Measurements from ENCODE around the gene TRIM17. TPM values are rescaled to one million over a fixed set of nuclear protein-coding genes. Genes with fewer than 3 reads are reported as not detected.

Gene TRIM17
- polyA plus RNA-seq, 4 donors: 0.48 to 0.59 TPM; not detected in 2

- DNase-seq (no peak), FAIRE-seq (no peak)
- peaks cover 0 to 46% (median 0%) of the 10 kb centered on the region in 3 donors for H3K36me3 ChIP-seq (ENCODE audit: control insufficient read depth in 3 of 3, insufficient read depth in 2 of 3, low read depth in 1 of 3, low read length in 3 of 3)
- no peak overlapping the region for H3K4me3 ChIP-seq (ENCODE audit: low read depth in 1 of 3, low read length in 3 of 3)
- WGBS, 3 donors: 85 to 91% (median 87%) methylated on average over 4 of the region's 4 CpGs
- H3K27me3 ChIP-seq (ENCODE audit: control insufficient read depth in 3 of 3, insufficient read depth in 3 of 3, low read length in 3 of 3): no peaks in the 10 kb centered on the region
- peaks cover 0 to 11% (median 0%) of the 10 kb centered on the region in 3 donors for H3K4me1 ChIP-seq (ENCODE audit: control insufficient read depth in 3 of 3, insufficient read depth in 2 of 3, low read depth in 1 of 3, low read length in 2 of 3)
- no peak overlapping the region for H3K27ac ChIP-seq (ENCODE audit: low read depth in 1 of 3, low read length in 2 of 3)
- no peaks in the 10 kb centered on the region for H3K9me3 ChIP-seq (ENCODE audit: control insufficient read depth in 2 of 2, insufficient read depth in 1 of 2, low read depth in 1 of 2, low read length in 1 of 2)
Measured at GRCh38 chr1:228362884-228363450, 53.7 kb downstream of the TRIM17 start.

GRCh38 chr1:228362141-228362883 lies 54.3 kb downstream of the TRIM17 start:
- H3K4me3 ChIP-seq (ENCODE audit: low read depth in 1 of 3, low read length in 3 of 3): no peak overlapping the region
- peaks cover 0 to 5% (median 0%) of the 10 kb centered on the region in 3 donors for H3K4me1 ChIP-seq (ENCODE audit: control insufficient read depth in 3 of 3, insufficient read depth in 2 of 3, low read depth in 1 of 3, low read length in 2 of 3)
- H3K27me3 ChIP-seq (ENCODE audit: control insufficient read depth in 3 of 3, insufficient read depth in 3 of 3, low read length in 3 of 3): no peaks in the 10 kb centered on the region
- FAIRE-seq (no peak), DNase-seq (no peak)
- no peaks in the 10 kb centered on the region for H3K9me3 ChIP-seq (ENCODE audit: control insufficient read depth in 2 of 2, insufficient read depth in 1 of 2, low read depth in 1 of 2, low read length in 1 of 2)
- 78 to 83% (median 81%) methylated on average over 12 to 18 of the region's 18 CpGs for WGBS, 3 donors
- no peak overlapping the region for H3K27ac ChIP-seq (ENCODE audit: low read depth in 1 of 3, low read length in 2 of 3)
- peaks cover 0 to 45% (median 0%) of the 10 kb centered on the region in 3 donors for H3K36me3 ChIP-seq (ENCODE audit: control insufficient read depth in 3 of 3, insufficient read depth in 2 of 3, low read depth in 1 of 3, low read length in 3 of 3)

GRCh38 chr1:228361314-228362140 lies 55.1 kb downstream of the TRIM17 start:
- H3K4me3 ChIP-seq (ENCODE audit: low read depth in 1 of 3, low read length in 3 of 3): no peak overlapping the region
- FAIRE-seq (no peak), DNase-seq (no peak)
- 74 to 80% (median 77%) methylated on average over 25 to 26 of the region's 26 CpGs for WGBS, 3 donors
- no peaks in the 10 kb centered on the region for H3K4me1 ChIP-seq (ENCODE audit: control insufficient read depth in 3 of 3, insufficient read depth in 2 of 3, low read depth in 1 of 3, low read length in 2 of 3)
- no peaks in the 10 kb centered on the region for H3K9me3 ChIP-seq (ENCODE audit: control insufficient read depth in 2 of 2, insufficient read depth in 1 of 2, low read depth in 1 of 2, low read length in 1 of 2)
- no peaks in the 10 kb centered on the region for H3K27me3 ChIP-seq (ENCODE audit: control insufficient read depth in 3 of 3, insufficient read depth in 3 of 3, low read length in 3 of 3)
- peaks cover 0 to 37% (median 0%) of the 10 kb centered on the region in 3 donors for H3K36me3 ChIP-seq (ENCODE audit: control insufficient read depth in 3 of 3, insufficient read depth in 2 of 3, low read depth in 1 of 3, low read length in 3 of 3)
- no peak overlapping the region for H3K27ac ChIP-seq (ENCODE audit: low read depth in 1 of 3, low read length in 2 of 3)

- Histone ChIP-seq H3K27me3 (ENCODE audit: control insufficient read depth in 3 of 3, insufficient read depth in 3 of 3, low read length in 3 of 3) (no peaks in the 10 kb centered on the region), H3K4me3 (ENCODE audit: low read depth in 1 of 3, low read length in 3 of 3) (no peak overlapping the region), H3K9me3 (ENCODE audit: control insufficient read depth in 2 of 2, insufficient read depth in 1 of 2, low read depth in 1 of 2, low read length in 1 of 2) (no peaks in the 10 kb centered on the region), H3K36me3 (ENCODE audit: control insufficient read depth in 3 of 3, insufficient read depth in 2 of 3, low read depth in 1 of 3, low read length in 3 of 3) (peaks cover 0 to 33% (median 0%) of the 10 kb centered on the region in 3 donors), H3K4me1 (ENCODE audit: control insufficient read depth in 3 of 3, insufficient read depth in 2 of 3, low read depth in 1 of 3, low read length in 2 of 3) (no peaks in the 10 kb centered on the region), H3K27ac (ENCODE audit: low read depth in 1 of 3, low read length in 2 of 3) (no peak overlapping the region)
- WGBS, 3 donors: 88 to 90% (median 89%) methylated on average over 19 of the region's 19 CpGs
- FAIRE-seq (no peak), DNase-seq (no peak)
Measured at GRCh38 chr1:228360533-228361313, 55.9 kb downstream of the TRIM17 start.

GRCh38 chr1:228359613-228360532 lies 56.8 kb downstream of the TRIM17 start:
- Histone ChIP-seq H3K27ac (ENCODE audit: low read depth in 1 of 3, low read length in 2 of 3) (no peak overlapping the region), H3K36me3 (ENCODE audit: control insufficient read depth in 3 of 3, insufficient read depth in 2 of 3, low read depth in 1 of 3, low read length in 3 of 3) (peaks cover 0 to 25% (median 0%) of the 10 kb centered on the region in 3 donors), H3K9me3 (ENCODE audit: control insufficient read depth in 2 of 2, insufficient read depth in 1 of 2, low read depth in 1 of 2, low read length in 1 of 2) (no peaks in the 10 kb centered on the region), H3K4me3 (ENCODE audit: low read depth in 1 of 3, low read length in 3 of 3) (no peak overlapping the region), H3K4me1 (ENCODE audit: control insufficient read depth in 3 of 3, insufficient read depth in 2 of 3, low read depth in 1 of 3, low read length in 2 of 3) (no peaks in the 10 kb centered on the region), H3K27me3 (ENCODE audit: control insufficient read depth in 3 of 3, insufficient read depth in 3 of 3, low read length in 3 of 3) (no peaks in the 10 kb centered on the region)
- WGBS, 3 donors: 90 to 93% (median 91%) methylated on average over 45 of the region's 45 CpGs
- DNase-seq (no peak), FAIRE-seq (no peak)

- Histone ChIP-seq H3K4me1 (ENCODE audit: control insufficient read depth in 3 of 3, insufficient read depth in 2 of 3, low read depth in 1 of 3, low read length in 2 of 3) (no peaks in the 10 kb centered on the region), H3K27ac (ENCODE audit: low read depth in 1 of 3, low read length in 2 of 3) (no peak overlapping the region), H3K36me3 (ENCODE audit: control insufficient read depth in 3 of 3, insufficient read depth in 2 of 3, low read depth in 1 of 3, low read length in 3 of 3) (peaks cover 0 to 23% (median 0%) of the 10 kb centered on the region in 3 donors), H3K9me3 (ENCODE audit: control insufficient read depth in 2 of 2, insufficient read depth in 1 of 2, low read depth in 1 of 2, low read length in 1 of 2) (no peaks in the 10 kb centered on the region), H3K27me3 (ENCODE audit: control insufficient read depth in 3 of 3, insufficient read depth in 3 of 3, low read length in 3 of 3) (no peaks in the 10 kb centered on the region), H3K4me3 (ENCODE audit: low read depth in 1 of 3, low read length in 3 of 3) (no peak overlapping the region)
- WGBS, 3 donors: 89 to 93% (median 91%) methylated on average over 19 of the region's 19 CpGs
- no peak for FAIRE-seq
- DNase-seq: no peak
Measured at GRCh38 chr1:228358764-228359612, 57.7 kb downstream of the TRIM17 start.
